Right lobe of liver (tissue), 6 donors: ENCODE measurements around the gene DNAH10. TPM values are rescaled to one million over a fixed set of nuclear protein-coding genes. Genes with fewer than 3 reads are reported as not detected.

Experiments
- ATAC-seq, 4 donors: fragments of 200-7000 bp; cut with Tn5 transposase; one replicate each; pipeline ENCODE4 v1.9.1; 2020; ENCODE audit warnings: mild to moderate bottlenecking in 4 of 4, moderate library complexity in 4 of 4
- DNase-seq, 3 donors: peaks; one replicate each; pipeline ENCODE4 v3.0.0-alpha.2; 2020
- H3K27ac ChIP-seq, 3 donors: fragments of 200-600 bp; one replicate each; pipeline ENCODE4 v1.8.0; 2022
- H3K27me3 ChIP-seq, 2 donors: fragments of 200-600 bp; one replicate each; pipeline ENCODE4 v1.8.0; 2022
- H3K36me3 ChIP-seq, 4 donors: fragments of 200-600 bp; sonication (generic) in 1 of 4; one replicate each; pipeline versions ENCODE4 v1.5.1 to v1.8.0; 2017 to 2022; ENCODE audit warnings: control low read depth in 1 of 4
- H3K4me1 ChIP-seq, 4 donors: fragments of 200-600 bp; sonication (generic) in 1 of 4; one replicate each; pipeline versions ENCODE4 v1.5.1 to v1.8.0; 2017 to 2022; ENCODE audit warnings: control low read depth in 1 of 4
- H3K4me3 ChIP-seq, 3 donors: fragments of 200-600 bp; one replicate each; pipeline ENCODE4 v1.8.0; 2022
- H3K9me3 ChIP-seq, 4 donors: fragments of 200-600 bp; sonication (generic) in 1 of 4; one replicate each; pipeline versions ENCODE4 v1.5.1 to v1.8.0; 2017 to 2022; ENCODE audit warnings: control low read depth in 1 of 4
- POLR2A ChIP-seq: fragments of 450-650 bp; IDR thresholded peaks from one replicate; pipeline ENCODE4 v1.6.1; 2017; ENCODE audit warnings: antibody characterized with exemption, mild to moderate bottlenecking
- WGBS: methylation state at CpG from one replicate; pipeline ENCODE4 v1.1.6; 2018; ENCODE audit warnings: low coverage, low lambda C conversion rate; ENCODE audit not compliant: insufficient coverage; ENCODE audit errors: missing lambda C conversion rate; 5-methylcytosine and 5-hydroxymethylcytosine counted together
- intact Hi-C, 2 donors: fragments of 100-400 bp; cut with DNase I; formaldehyde crosslinking; loops; one replicate each; pipeline versions ENCODE4 v1.11.2 to v1.14.1; 2022
- total RNA-seq, 6 experiments: library from RNA; depleted of rRNA in 2 of 6; stranded (reverse); fragments of >200 nt in 2 of 6; fragmentation: NEBNext Ultra II Directional in 3 of 6; extraction: Animal tissue kit (Norgen Biotek cat#: 25700) in 3 of 6; gene quantifications; one replicate each; pipeline versions ENCODE4 v1.1.0 to v1.2.4, GENCODE V29; 2016 to 2023
- TF ChIP-seq, protein P1 (sequence below), 4 donors: fragments of 200-600 bp in 3 of 4; fragments of 450-650 bp in 1 of 4; IDR thresholded peaks; one replicate each; pipeline versions ENCODE4 v1.5.1 to v1.8.0; 2016 to 2022; ENCODE audit warnings: antibody characterized with exemption in 4 of 4, mild to moderate bottlenecking in 2 of 4
- donor health status: DM: no; HTN: yes; CAD: no.
- donor health status: DM: no; HTN: no; CAD: no.
- donor health status: DM: no; HTN: no; CAD: no.
- donor health status: DM: no; HTN: yes; CAD: no.
- donor health status: DM: no; HTN: yes; CAD: no.

Gene DNAH10
- total RNA-seq, 6 experiments from 2014 or later: under 0.01 to 0.40 (median 0.16) TPM; not detected in 1

DNA sequence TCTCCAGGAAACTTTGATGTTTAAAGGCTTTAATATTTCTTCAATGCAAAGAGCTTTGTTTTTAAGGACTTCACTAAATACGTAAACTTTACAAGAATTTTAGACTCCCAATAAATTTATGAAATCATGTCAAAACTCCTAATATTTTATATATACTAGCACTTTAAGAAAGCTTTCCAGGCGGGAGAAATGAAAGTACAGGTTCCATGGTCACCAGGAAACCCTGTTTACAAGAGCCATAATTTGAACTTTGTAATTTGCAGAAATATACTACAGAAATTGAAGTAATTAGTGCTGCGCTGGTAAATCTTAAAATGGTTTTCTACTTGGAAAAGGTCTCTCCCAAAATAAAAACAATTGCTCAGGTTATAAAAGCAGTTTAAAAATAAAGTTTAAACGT, 201.7 kb downstream of the DNAH10 start:
- ATAC-seq: peak in 2 of 4 donors; percentile 30 to 50
- H3K9me3 ChIP-seq: no peaks in the 10 kb centered on the region
- H3K36me3 ChIP-seq: no peaks in the 10 kb centered on the region
- peaks cover 0 to 14% (median 5%) of the 10 kb centered on the region in 4 donors for H3K4me1 ChIP-seq
- DNase-seq: no peak
- 42% methylated on average over 4 of the region's 4 CpGs for WGBS
- intact Hi-C loops: no loop called here
- H3K4me3 ChIP-seq: no peak overlapping the region
- no peaks in the 10 kb centered on the region for H3K27me3 ChIP-seq
- no peak for TF ChIP-seq POLR2A
- TF ChIP-seq, protein P1, sequence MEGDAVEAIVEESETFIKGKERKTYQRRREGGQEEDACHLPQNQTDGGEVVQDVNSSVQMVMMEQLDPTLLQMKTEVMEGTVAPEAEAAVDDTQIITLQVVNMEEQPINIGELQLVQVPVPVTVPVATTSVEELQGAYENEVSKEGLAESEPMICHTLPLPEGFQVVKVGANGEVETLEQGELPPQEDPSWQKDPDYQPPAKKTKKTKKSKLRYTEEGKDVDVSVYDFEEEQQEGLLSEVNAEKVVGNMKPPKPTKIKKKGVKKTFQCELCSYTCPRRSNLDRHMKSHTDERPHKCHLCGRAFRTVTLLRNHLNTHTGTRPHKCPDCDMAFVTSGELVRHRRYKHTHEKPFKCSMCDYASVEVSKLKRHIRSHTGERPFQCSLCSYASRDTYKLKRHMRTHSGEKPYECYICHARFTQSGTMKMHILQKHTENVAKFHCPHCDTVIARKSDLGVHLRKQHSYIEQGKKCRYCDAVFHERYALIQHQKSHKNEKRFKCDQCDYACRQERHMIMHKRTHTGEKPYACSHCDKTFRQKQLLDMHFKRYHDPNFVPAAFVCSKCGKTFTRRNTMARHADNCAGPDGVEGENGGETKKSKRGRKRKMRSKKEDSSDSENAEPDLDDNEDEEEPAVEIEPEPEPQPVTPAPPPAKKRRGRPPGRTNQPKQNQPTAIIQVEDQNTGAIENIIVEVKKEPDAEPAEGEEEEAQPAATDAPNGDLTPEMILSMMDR (IDR thresholded peaks at IDR 0.05): no peak
- H3K27ac ChIP-seq: no peak overlapping the region

DNA sequence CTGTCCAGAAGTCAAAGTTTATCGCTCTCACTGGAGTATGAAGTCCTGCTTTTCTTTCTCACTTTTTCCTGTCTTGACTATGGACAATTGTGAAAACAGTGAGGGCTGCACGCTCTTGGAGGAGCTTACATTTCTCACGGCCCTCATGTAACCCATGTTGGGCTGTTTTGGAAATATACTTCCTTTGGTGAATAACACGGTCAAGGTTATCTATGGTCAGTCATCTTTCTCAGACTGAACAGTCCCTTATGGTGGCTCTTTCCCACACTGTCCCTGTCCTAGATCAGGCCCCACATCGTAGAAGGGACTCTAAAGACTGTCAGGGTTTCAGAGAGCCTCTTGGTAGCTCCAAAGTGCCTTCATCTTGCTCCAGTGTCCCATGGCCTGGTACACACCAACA, 203.3 kb downstream of the DNAH10 start:
- H3K27ac ChIP-seq: no peak overlapping the region
- H3K27me3 ChIP-seq: no peaks in the 10 kb centered on the region
- H3K9me3 ChIP-seq: no peaks in the 10 kb centered on the region
- no peak for DNase-seq
- 68% methylated on average over 5 of the region's 5 CpGs for WGBS
- H3K36me3 ChIP-seq: no peaks in the 10 kb centered on the region
- no peak for ATAC-seq
- intact Hi-C loops: no loop called here
- peaks cover 0 to 14% (median 5%) of the 10 kb centered on the region in 4 donors for H3K4me1 ChIP-seq
- no peak overlapping the region for H3K4me3 ChIP-seq
- TF ChIP-seq, protein P1 (IDR thresholded peaks at IDR 0.05): no peak
- TF ChIP-seq POLR2A: no peak

DNA sequence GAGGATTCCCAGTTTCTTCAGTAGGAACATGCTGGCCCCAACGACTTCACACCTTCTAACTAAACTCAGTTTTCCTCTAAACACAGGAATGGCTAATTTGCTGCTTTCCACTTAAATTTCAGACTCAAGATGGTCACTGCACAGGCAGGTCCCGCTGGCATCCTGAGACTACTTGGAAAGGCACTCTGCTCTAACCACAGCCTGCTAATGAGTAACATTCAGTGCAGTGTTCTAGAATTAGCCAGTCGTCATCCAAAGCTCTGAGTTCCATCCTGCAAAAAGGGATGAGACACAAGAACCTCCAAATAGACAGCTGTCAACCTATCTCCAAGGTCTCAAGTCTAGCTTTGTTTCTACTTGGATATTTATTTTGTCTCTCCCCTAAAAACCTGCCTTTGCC, 204.5 kb downstream of the DNAH10 start:
- Histone ChIP-seq H3K4me3 (no peak overlapping the region), H3K36me3 (no peaks in the 10 kb centered on the region), H3K9me3 (no peaks in the 10 kb centered on the region), H3K27ac (no peak overlapping the region), H3K4me1 (peaks cover 0 to 18% (median 5%) of the 10 kb centered on the region in 4 donors), H3K27me3 (no peaks in the 10 kb centered on the region)
- intact Hi-C loops: no loop called here
- no peak for ATAC-seq
- DNase-seq: no peak
- 94% methylated on average over 2 of the region's 3 CpGs for WGBS
- TF ChIP-seq, protein P1 (IDR thresholded peaks at IDR 0.05): no peak
- no peak for TF ChIP-seq POLR2A

DNA sequence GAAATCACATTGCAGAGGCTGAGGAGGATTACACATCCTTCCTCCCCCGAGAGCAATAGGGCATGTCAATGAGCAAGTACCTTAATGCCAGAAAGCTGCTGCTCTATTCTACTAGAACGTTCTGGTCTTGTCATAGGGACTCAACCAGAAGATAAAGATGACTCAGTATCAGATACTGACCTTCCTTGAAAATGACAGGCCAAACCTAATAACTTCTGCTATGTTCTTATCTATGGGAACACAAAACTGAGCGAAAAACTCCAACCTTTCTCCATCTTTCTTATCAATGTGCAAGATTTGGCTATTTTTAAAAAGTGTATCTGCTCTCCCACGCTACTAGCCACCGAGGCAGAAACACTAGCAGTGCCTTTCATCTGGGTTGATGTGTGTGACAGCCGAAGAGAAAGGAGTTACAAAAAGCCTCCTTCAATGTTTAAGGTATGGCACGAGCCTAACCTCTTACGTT, 205.1 kb downstream of the DNAH10 start:
- H3K36me3 ChIP-seq: no peaks in the 10 kb centered on the region
- DNase-seq (no peak), ATAC-seq (no peak)
- intact Hi-C loops: no loop called here
- no peak overlapping the region for H3K27ac ChIP-seq
- no peaks in the 10 kb centered on the region for H3K27me3 ChIP-seq
- no peak overlapping the region for H3K4me3 ChIP-seq
- H3K4me1 ChIP-seq: peaks cover 0 to 18% (median 5%) of the 10 kb centered on the region in 4 donors
- TF ChIP-seq POLR2A: no peak
- TF ChIP-seq, protein P1 (IDR thresholded peaks at IDR 0.05): no peak
- 85% methylated on average over 8 of the region's 8 CpGs for WGBS
- no peaks in the 10 kb centered on the region for H3K9me3 ChIP-seq

DNA sequence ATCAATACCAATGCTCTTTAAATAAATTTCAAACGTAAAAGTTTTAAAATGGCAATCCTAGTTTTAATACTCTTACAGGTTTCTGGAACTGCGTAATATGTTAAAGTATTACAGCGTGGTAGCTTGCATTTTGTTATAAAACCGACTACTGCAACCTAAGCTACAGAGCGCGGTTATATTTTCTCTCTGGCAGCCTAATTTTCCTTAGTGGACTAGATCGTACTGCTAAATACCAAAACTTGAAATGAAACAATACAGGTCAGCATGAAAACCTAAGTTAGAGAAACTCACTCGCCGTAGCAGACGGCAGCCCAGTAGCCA, 209.3 kb downstream of the DNAH10 start:
- WGBS: 12% methylated on average over 10 of the region's 10 CpGs
- Histone ChIP-seq H3K4me1 (peaks cover 0 to 16% (median 0%) of the 10 kb centered on the region in 4 donors), H3K36me3 (no peaks in the 10 kb centered on the region), H3K27ac (peak overlapping the region in 2 of 3 donors; percentile 77 to 80), H3K9me3 (no peaks in the 10 kb centered on the region), H3K27me3 (no peaks in the 10 kb centered on the region), H3K4me3 (peak overlapping the region; percentile 90 to 92 (median 92))
- no peak for DNase-seq
- no peak for TF ChIP-seq POLR2A
- TF ChIP-seq, protein P1 (IDR thresholded peaks at IDR 0.05): no peak
- intact Hi-C loops: no loop called here
- ATAC-seq: no peak
